Ovary (tissue), 3 donors: ENCODE measurements around the gene SERPINB11.

Source experiments
- POLR2A ChIP-seq: fragments of 450-650 bp; IDR thresholded peaks from one replicate; pipeline ENCODE4 v1.6.1; 2017; ENCODE audit warnings: antibody characterized with exemption, mild to moderate bottlenecking, moderate library complexity
- TF ChIP-seq, protein P1 (sequence below), 3 donors: fragments of 450-650 bp in 2 of 3; fragments of 200-600 bp in 1 of 3; IDR thresholded peaks; one replicate each; pipeline versions ENCODE4 v1.5.1 to v1.8.0; 2016 to 2022; ENCODE audit warnings: antibody characterized with exemption in 3 of 3, mild to moderate bottlenecking in 1 of 3
- donor health status: DM: no; HTN: no; CAD: no.

DNA sequence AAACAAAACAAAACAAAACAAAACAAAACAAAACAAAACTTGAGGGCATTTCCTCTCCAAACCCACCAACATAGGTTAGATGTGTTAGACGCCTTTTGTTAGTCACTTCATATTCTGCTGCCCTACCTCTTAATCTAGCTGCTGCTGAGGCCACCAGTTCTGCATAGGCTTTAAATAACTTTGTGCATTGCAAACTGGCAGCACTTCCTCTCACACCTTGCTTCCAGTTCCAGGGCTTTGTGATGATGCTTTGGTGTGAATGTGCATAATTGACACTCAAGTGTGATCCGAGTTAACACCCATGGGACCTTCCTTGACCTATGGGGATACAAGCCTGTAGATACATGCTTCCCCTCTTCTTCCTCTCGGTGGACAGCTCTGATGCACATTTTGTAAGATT lies 2.3 kb upstream of the SERPINB11 start:
- TF ChIP-seq, protein P1, sequence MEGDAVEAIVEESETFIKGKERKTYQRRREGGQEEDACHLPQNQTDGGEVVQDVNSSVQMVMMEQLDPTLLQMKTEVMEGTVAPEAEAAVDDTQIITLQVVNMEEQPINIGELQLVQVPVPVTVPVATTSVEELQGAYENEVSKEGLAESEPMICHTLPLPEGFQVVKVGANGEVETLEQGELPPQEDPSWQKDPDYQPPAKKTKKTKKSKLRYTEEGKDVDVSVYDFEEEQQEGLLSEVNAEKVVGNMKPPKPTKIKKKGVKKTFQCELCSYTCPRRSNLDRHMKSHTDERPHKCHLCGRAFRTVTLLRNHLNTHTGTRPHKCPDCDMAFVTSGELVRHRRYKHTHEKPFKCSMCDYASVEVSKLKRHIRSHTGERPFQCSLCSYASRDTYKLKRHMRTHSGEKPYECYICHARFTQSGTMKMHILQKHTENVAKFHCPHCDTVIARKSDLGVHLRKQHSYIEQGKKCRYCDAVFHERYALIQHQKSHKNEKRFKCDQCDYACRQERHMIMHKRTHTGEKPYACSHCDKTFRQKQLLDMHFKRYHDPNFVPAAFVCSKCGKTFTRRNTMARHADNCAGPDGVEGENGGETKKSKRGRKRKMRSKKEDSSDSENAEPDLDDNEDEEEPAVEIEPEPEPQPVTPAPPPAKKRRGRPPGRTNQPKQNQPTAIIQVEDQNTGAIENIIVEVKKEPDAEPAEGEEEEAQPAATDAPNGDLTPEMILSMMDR (IDR thresholded peaks at IDR 0.05): no peak
- TF ChIP-seq POLR2A: no peak
